ENCODE measurements around the gene TVP23C.
"Not testable (repeated sequence)": the region's sequence is repeated elsewhere in the genome, so short reads cannot be mapped to it uniquely, and the experiment has no call there.

Gene TVP23C

GRCh38 chr17:15563375-15563857 lies at the start of gene TVP23C:
Gene TVP23C (minus strand): TSS chr17:15563483. CDS start chr17:15563448, 35 bp downstream.
- DNase-seq (ENCODE audit: low spot score) = peak; percentile 23

GRCh38 chr17:15592960-15593359 lies 29.7 kb upstream of the TVP23C start:
- DNase-seq (ENCODE audit: low spot score) = not testable (repeated sequence)

- not testable (repeated sequence) for DNase-seq (ENCODE audit: low spot score)
Observed at GRCh38 chr17:15591986-15592385, 28.7 kb upstream of the TVP23C start.

GRCh38 chr17:15590844-15591243 lies 27.6 kb upstream of the TVP23C start:
- not testable (repeated sequence) for DNase-seq (ENCODE audit: low spot score)

GRCh38 chr17:15589544-15590536 lies 26.6 kb upstream of the TVP23C start:
- DNase-seq (ENCODE audit: low spot score) = not testable (repeated sequence)

DNA sequence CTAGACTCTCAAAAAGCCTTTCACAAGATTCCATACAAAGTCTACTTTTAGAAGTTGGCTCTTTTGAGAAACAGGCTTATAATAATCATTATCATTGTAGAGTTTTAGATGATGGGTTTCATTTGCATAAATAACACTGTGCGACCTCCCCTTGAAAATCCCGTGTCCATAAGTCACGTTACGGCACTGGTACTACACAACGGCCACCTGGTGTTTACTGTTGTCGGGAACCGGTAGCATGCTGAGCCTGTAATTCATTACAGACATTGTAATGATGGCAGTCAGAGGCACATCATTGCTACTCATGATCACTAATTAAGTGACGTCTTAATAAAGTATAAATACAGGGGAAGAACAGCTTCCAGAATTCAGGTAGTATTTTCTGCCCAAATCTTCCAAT lies 24.7 kb upstream of the TVP23C start:
- DNase-seq (ENCODE audit: low spot score) = not testable (repeated sequence)

GRCh38 chr17:15583313-15583712 lies 20.0 kb upstream of the TVP23C start:
- not testable (repeated sequence) for DNase-seq (ENCODE audit: low spot score)

GRCh38 chr17:15581462-15581861 lies 18.2 kb upstream of the TVP23C start:
- not testable (repeated sequence) for DNase-seq (ENCODE audit: low spot score)

GRCh38 chr17:15576848-15577247 lies 13.6 kb upstream of the TVP23C start:
- not testable (repeated sequence) for DNase-seq (ENCODE audit: low spot score)

DNA sequence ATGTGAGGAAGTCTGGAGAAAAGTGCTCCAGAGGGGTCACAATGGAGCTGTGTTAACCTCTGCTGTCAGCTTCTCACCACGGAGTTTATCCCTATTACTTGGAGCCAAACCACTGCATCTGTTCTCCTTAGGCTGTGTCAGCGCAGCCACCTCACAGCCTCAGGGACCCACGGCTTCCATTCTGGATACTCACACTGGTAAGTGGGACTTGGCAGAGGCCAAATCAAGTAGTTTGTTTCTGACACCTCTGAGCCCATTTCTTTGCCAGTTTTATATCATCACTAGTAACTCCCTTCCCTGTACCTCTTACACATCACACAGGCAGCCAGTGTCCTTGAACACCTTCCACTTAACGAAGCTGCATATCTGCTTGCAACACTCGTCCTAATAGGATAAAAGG lies 11.4 kb upstream of the TVP23C start:
- not testable (repeated sequence) for DNase-seq (ENCODE audit: low spot score)

DNA sequence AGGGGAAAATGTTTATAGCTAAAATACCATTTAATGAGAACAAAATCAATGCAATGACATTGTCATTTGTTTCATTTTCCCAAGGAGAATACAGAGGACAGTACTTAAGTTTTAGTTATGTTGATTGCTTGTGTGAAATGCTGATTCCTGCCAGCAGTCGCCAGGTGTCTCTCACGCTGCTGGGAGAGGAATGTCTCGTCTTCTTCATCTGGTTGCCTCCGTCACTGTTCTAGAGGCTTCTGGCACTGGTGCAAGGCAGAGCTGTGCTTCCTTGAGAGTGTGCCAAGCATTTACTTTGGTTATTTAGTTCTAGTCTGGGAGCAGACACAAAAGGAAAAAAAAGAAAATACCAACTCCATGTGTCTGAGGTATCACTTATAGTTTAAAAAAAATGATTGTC lies 10.6 kb upstream of the TVP23C start:
- DNase-seq (ENCODE audit: low spot score) = not testable (repeated sequence)

DNA sequence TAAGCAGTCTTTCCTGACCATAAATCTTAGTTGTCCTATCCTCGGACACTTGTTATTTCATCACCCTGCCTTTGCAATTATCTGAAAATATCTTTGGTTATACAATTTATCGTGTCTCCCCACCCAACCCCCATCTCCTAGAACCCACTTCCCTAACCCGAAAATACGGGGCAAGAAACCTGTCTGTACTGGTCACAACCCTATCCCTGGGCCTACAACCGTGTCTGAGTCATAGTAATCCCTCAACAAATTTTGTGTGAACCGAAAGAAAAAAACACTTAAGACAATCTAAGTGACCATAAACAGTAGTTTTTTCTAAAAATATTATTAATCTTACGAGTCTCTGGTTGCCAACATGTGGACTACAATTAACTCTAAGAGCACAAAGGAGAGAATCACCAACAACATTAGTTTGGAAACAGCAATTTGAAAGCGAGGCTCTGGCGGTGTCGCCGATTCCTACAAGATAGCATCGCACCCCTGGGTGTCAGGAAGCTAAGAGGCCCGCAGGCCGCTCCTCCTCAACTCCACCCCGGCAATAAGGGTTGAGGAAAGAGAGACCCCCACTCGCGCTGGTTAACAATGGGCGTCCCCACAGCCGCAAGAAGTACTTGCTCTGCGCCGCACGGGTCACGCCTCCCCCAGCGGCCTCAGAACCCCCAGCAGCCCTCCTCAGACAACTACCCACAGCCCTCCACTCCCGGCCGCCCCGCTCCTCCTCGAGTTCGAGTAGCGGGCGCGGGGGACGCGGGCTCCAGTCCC lies 489 bp downstream of the TVP23C start:
- DNase-seq (ENCODE audit: low spot score) = not testable (repeated sequence)

- DNase-seq (ENCODE audit: low spot score) = not testable (repeated sequence)
Observed at GRCh38 chr17:15561439-15561838, 1.8 kb downstream of the TVP23C start.

- DNase-seq (ENCODE audit: low spot score) = not testable (repeated sequence)
Observed at GRCh38 chr17:15558403-15559105, 4.7 kb downstream of the TVP23C start.

DNA sequence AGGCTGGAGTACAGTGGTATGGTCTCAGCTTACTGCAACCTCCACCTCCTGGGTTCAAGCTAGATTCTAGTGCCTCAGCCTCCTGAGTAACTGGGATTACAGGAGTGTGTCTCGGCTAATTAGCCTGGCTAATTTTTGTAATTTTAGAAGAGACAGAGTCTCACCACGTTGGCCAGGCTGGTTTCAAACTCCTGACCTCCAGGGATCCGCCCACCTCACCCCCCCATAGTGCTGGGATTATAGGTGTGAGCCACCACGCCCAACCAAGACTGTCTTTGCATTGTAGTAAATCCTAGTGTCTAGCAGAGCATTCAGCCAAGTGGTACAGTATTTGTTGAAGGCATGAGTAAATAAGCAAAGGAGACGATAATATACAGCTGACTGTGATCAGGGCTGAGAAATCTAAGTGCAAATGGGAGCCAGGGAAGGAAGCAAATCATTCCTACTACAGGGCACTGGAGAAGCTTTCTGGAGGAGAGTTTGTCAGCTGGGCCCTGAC lies 5.9 kb downstream of the TVP23C start:
- DNase-seq (ENCODE audit: low spot score) = not testable (repeated sequence)

DNA sequence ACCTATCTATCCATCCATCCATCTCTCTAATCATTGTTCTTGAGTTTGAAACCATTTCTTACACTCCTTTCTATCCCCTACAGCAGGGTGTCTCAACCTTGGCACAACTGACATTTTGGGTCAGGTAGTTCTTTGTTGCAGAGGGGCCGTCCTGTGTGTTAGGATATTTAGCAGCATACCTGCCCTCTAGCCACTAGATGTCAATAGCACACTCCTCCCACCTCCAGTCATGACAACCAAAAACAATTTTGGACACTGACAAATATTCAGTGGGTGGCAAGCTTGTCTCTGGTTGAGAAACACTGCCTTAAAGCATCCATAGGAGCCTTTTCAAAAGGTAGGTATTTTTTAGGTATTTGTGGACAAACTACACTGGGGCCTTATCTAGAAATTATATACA lies 10.4 kb downstream of the TVP23C start:
- not testable (repeated sequence) for DNase-seq (ENCODE audit: low spot score)

DNA sequence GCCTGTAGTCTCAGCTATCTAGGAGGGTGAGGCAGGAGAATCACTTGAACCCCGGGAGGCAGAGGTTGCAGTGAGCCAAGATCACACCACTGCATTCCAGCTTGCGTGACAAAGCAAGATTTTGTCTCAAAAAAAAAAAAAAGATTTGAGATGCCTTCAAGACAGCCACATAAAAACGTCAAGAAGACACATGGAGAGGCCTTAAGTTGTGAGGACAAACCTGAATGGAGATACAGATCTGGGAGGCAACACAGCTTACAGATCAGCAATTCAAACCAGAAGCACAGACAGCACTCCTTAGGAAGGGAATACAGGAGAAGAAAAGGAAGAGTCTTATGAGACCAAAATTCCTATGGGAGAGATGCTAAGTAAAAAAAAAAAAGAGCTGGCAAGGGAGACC lies 13.7 kb downstream of the TVP23C start:
- not testable (repeated sequence) for DNase-seq (ENCODE audit: low spot score)

- not testable (repeated sequence) for DNase-seq (ENCODE audit: low spot score)
Observed at GRCh38 chr17:15546604-15547003, 16.7 kb downstream of the TVP23C start.

DNA sequence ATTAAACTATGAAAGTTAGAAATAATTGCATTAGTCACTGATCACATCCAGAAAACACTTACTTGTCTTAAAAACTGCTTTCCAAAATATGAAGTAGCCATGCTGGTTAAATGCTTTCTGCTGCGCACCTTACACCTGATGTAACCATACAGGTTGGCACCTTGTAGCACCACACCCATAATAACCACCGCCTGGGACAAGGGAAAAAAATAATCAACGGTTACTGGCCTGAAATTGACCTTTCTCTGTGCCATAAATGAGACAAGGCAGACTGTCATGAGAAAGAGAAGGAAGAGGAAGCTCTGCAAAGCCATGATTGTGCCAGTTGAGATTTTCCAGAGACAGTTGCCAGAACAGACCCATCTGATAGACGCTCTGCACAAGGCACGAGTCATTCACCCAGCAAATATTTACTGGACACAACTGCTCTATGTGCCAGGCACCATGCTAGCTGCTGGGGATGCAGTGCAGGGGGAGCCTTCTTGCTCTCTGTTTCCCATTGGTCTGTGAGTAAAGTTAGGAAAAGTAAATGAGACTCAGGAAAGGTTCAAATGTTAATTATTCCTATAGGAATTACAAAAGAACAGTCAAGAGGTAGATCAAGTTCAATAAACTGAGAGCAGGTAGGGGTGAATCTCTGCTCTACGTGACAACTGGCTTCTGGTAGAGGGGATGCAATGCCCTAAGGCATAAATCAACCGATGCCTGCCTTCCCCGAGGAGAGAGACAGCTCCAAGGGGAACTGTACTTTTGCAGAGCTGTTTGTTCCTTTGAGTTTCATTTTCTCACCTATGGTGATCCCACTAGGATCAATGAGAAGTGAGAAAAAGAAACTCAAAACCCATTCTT lies 22.7 kb downstream of the TVP23C start:
- DNase-seq (ENCODE audit: low spot score) = not testable (repeated sequence)

DNA sequence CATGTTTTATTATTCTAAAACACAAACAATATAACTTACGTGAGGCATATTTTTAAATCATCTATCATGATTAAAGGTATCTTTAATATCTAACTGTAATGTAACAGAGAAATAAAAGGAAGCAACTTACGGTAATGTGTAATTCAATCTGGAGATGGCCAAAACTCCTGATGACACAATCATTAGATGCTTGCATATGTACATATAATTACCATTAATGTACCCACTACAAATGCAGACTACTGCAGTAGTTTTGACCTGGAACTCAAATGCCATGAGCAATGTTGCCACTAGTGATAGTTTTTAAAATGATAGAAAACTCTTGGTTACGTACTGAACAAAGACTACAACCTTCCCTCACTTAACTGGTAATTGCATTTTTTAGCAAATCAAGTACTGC lies 30.2 kb downstream of the TVP23C start:
- DNase-seq (ENCODE audit: low spot score) = not testable (repeated sequence)

Measured in HuH-7.5 (cell line).